T-helper 17 cell (primary cell): Measurements from ENCODE around the gene LSM14A. TPM values are rescaled to one million over a fixed set of nuclear protein-coding genes. Genes with fewer than 3 reads are reported as not detected.
A peak's percentile ranks its signal among the peaks of the same experiment; 100 is the strongest.
"Not testable (repeated sequence)": the region's sequence is repeated elsewhere in the genome, so short reads cannot be mapped to it uniquely, and the experiment has no call there.

Experiments used
- ATAC-seq: fragments of 150-1000 bp; cut with Tn5 transposase; 2 replicates; pipeline ENCODE4 v1.10.0; 2021; ENCODE audit warnings: mild to moderate bottlenecking, moderate library complexity
- DNase-seq, 3 donors: peaks; one replicate each; pipeline versions ENCODE4 v3.0.0 to v3.0.0-alpha.2; 2020 to 2021
- H3K9me3 ChIP-seq: one replicate; pipeline ENCODE4 v1.7.0; 2013; ENCODE audit warnings: low read length, mild to moderate bottlenecking; ENCODE audit not compliant: control insufficient read depth, poor library complexity, severe bottlenecking
- H3K27ac Mint-ChIP-seq: one replicate; pipeline ENCODE4 v1.8.0; 2022; ENCODE audit warnings: mild to moderate bottlenecking, moderate library complexity, mixed read lengths
- H3K27me3 Mint-ChIP-seq: one replicate; pipeline ENCODE4 v1.8.0; 2022; ENCODE audit warnings: mixed read lengths
- H3K36me3 Mint-ChIP-seq: one replicate; pipeline ENCODE4 v1.8.0; 2022; ENCODE audit warnings: low read depth, mixed read lengths
- H3K4me1 Mint-ChIP-seq: one replicate; pipeline ENCODE4 v1.8.0; 2022; ENCODE audit warnings: mild to moderate bottlenecking, mixed read lengths
- H3K4me3 Mint-ChIP-seq: one replicate; pipeline ENCODE4 v1.8.0; 2022; ENCODE audit warnings: mild to moderate bottlenecking, moderate library complexity, mixed read lengths
- total RNA-seq, 4 donors: library from RNA in 2 of 4; stranded (reverse) in 2 of 4; gene quantifications; one replicate each; pipeline ENCODE4 v1.2.3 and lab custom pipeline; 2022 to 2026

LSM14A gene
- total RNA-seq, 2 donors from 2014 or later: 150 to 177 TPM

DNA sequence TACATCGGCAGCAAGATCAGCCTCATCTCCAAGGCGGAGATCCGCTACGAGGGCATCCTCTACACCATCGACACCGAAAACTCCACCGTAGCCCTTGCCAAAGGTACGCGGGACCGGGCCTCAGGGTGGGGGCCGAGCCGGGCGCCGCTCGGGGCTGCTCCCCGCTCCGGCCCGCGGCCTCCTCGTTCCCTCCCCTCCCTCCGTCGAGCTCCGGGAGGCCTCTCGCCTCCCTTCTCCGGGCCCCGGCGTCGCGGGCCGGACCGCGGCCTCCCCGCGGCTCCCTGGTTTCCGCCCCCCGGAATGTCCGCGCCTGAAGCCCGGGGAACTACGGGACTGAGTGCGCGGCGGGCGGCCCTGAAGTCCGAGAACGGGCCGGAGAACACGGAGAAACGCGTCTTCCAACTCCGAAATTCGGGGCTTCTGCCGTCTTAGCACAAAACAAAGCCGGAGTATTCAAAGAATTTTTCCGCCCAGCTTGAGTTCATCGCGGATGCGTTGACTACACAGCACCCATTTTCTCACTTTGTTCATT lies 423 bp downstream of the LSM14A start:
- DNase-seq: no peak
- peak overlapping the region; percentile 90 for H3K4me3 Mint-ChIP-seq
- no peaks in the 10 kb centered on the region for H3K36me3 Mint-ChIP-seq
- peaks cover 40% of the 10 kb centered on the region for H3K4me1 Mint-ChIP-seq
- no peaks in the 10 kb centered on the region for H3K9me3 ChIP-seq
- peak; percentile 5 for ATAC-seq
- H3K27me3 Mint-ChIP-seq: no peaks in the 10 kb centered on the region
- peak overlapping the region; percentile 98 for H3K27ac Mint-ChIP-seq

DNA sequence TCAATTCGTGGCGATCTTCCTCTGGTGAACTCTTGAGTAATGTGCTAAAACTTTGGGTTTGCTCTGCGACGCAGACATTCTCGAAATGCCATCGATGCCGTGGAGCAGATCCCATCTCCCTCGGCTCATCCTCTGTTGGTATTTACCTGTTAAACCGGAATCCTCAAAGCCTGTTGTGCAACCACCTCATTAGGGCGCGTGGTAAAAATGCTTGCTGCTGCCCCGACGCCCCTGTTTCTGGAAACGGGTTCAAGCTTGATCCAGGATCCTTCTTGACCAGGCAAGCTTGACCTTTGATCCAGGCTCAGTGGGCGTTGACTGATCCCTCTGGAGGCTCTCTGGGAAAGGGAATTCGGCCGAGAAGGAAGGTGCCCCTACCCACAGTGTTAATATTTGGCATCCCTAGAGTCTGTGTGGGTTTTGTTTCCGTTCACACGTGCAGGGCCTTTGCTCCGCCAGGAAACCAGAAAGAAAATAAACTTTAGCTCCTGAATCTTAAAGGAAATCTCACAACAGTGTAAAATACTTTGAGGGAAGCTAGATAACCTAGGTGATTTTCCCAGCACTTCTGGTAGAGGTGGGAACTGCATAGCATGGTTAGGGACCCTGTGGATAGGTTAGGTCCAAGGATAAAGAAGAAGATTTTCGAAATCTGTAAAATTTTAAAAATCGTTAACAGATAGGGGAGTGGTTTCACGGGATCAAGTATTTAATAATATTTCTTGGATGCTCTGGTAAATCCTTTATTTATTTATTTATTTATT lies 1.1 kb downstream of the LSM14A start:
- no peak for DNase-seq
- Mint-ChIP-seq H3K27me3 (no peaks in the 10 kb centered on the region), H3K4me1 (peaks cover 42% of the 10 kb centered on the region), H3K27ac (peak overlapping the region; percentile 98), H3K36me3 (no peaks in the 10 kb centered on the region), H3K4me3 (peak overlapping the region; percentile 90)
- no peaks in the 10 kb centered on the region for H3K9me3 ChIP-seq
- no peak for ATAC-seq

DNA sequence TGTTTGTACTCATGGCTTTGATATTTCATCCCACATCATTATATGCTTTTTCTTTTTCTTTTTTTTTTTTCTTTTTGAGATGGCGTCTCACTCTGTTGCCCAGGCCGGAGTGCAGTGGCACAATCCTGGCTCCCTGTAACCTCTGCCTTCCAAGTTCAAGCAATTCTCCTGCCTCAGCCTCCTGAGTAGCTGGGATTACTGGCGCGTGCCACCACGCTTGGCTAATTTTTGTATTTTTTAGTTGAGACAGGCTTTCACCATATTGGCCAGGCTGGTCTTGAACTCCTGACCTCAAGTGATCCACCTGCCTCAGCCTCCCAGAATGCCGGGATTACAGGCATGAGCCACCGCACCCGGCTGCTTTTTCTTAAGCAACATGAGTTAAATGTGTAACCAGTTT lies 2.9 kb downstream of the LSM14A start:
- not testable (repeated sequence) for ATAC-seq, H3K27me3 Mint-ChIP-seq, DNase-seq, H3K9me3 ChIP-seq, H3K36me3 Mint-ChIP-seq
- peak overlapping the region; percentile 65 for H3K4me3 Mint-ChIP-seq
- peaks cover 54% of the 10 kb centered on the region for H3K4me1 Mint-ChIP-seq
- H3K27ac Mint-ChIP-seq: peak overlapping the region; percentile 98

DNA sequence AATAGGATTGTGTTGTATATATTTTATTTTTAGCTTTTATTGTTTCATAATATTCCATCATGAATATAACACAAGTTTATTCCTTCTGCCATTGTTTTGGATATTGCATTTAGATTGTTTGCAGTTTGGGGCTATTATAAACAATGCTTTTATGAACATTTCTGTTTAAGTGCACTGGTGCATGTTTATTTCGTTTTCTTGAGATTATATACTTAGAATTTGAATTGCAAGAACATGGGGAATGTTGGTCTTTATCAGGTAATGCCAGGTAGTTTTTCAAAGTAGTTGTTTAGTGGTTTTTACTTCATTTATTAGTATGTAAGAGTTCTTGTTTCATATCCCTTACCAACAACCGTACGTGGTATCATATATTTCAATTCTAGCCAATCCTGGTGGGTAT lies 4.3 kb downstream of the LSM14A start:
- Mint-ChIP-seq H3K27me3 (no peaks in the 10 kb centered on the region), H3K4me3 (peak overlapping the region; percentile 80), H3K27ac (peak overlapping the region; percentile 98), H3K36me3 (peaks cover 14% of the 10 kb centered on the region), H3K4me1 (peaks cover 61% of the 10 kb centered on the region)
- DNase-seq: no peak
- H3K9me3 ChIP-seq: no peaks in the 10 kb centered on the region
- ATAC-seq: no peak

DNA sequence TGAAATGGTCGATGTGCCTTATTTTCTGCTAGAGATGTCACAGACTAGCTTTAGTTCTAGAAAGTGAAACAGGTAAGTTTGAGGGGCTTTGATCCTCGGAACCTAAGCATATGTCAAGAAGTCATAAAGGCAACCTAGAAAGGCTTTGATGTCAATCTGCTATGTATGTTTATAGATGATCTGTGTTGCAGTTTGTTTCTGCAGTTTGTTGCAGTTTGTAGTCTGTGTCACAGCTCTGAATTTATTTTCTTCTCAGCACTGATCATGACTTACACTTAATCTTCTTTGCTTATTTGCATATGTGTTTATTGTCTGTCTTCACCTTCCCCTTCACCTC lies 5.9 kb downstream of the LSM14A start:
- Mint-ChIP-seq H3K27ac (peak overlapping the region; percentile 21), H3K4me3 (peak overlapping the region; percentile 70), H3K27me3 (no peaks in the 10 kb centered on the region), H3K4me1 (peaks cover 69% of the 10 kb centered on the region), H3K36me3 (peaks cover 18% of the 10 kb centered on the region)
- ATAC-seq: peak; percentile 67
- no peak for DNase-seq
- H3K9me3 ChIP-seq: no peaks in the 10 kb centered on the region

DNA sequence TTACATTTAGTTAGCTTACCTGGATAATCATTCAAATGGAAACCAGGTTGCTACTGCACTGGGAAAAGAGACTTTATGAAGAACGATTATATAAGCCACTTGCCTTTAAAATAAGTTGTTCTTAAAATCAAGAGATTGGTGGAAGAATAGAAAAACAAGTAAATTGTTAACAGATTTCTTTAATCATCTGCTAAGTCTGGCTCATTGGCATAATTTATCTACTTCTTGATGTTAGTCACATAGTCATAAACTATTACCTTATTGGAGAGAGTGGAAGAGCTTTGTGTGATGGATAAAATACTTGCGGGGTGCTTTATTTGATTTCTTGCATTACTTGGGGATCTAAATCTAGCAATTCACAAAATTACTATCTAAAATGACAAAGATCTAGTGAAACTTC lies 6.8 kb downstream of the LSM14A start:
- DNase-seq (no peak), ATAC-seq (no peak)
- peaks cover 18% of the 10 kb centered on the region for H3K36me3 Mint-ChIP-seq
- H3K27me3 Mint-ChIP-seq: no peaks in the 10 kb centered on the region
- H3K4me1 Mint-ChIP-seq: peaks cover 64% of the 10 kb centered on the region
- H3K4me3 Mint-ChIP-seq: peak overlapping the region; percentile 36
- H3K27ac Mint-ChIP-seq: peak overlapping the region; percentile 94
- no peaks in the 10 kb centered on the region for H3K9me3 ChIP-seq

DNA sequence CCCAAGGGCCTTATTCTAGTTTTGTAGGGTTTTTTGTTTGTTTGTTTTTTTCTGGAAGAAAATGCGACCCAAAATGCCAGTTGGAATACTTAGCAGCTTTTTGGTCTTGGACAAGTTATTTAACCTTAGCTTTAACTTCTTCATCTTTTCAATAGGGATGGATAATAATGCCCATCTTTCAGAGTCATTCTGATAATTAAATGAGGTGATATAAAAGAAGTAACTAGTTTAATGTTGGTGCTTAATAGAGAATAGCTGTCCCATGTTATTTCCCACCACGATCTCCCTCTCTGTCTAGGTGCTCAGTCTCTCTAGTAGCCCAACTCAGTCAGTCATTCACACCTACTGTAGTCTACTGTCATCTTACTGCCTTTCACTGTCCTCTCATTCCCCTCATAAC lies 8.0 kb downstream of the LSM14A start:
- no peaks in the 10 kb centered on the region for H3K9me3 ChIP-seq
- H3K36me3 Mint-ChIP-seq: peaks cover 18% of the 10 kb centered on the region
- ATAC-seq (no peak), DNase-seq (no peak)
- H3K27ac Mint-ChIP-seq: peak overlapping the region; percentile 94
- peaks cover 66% of the 10 kb centered on the region for H3K4me1 Mint-ChIP-seq
- H3K27me3 Mint-ChIP-seq: no peaks in the 10 kb centered on the region
- peak overlapping the region; percentile 66 for H3K4me3 Mint-ChIP-seq

DNA sequence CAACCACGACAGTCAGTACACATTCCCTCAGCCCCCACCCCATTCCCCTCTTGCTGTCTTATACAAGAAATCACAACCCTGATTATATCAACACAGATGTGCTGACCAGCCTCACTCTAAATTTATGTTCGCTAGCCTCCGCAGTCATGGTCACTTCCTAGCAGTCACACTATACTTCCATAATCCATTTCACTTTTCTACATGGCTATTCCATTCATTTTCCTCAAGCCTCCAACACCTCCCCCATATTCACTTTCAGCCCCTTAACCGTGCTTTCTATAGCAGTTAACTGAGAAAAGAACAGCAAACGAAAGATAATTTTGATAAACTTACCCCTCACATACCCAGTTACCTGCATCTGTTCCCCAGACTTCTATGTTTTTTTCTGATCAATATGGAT lies 8.4 kb downstream of the LSM14A start:
- Mint-ChIP-seq H3K27ac (peak overlapping the region; percentile 94), H3K27me3 (no peaks in the 10 kb centered on the region), H3K4me1 (peaks cover 66% of the 10 kb centered on the region), H3K4me3 (peak overlapping the region; percentile 66), H3K36me3 (peaks cover 18% of the 10 kb centered on the region)
- no peaks in the 10 kb centered on the region for H3K9me3 ChIP-seq
- DNase-seq: no peak
- no peak for ATAC-seq

DNA sequence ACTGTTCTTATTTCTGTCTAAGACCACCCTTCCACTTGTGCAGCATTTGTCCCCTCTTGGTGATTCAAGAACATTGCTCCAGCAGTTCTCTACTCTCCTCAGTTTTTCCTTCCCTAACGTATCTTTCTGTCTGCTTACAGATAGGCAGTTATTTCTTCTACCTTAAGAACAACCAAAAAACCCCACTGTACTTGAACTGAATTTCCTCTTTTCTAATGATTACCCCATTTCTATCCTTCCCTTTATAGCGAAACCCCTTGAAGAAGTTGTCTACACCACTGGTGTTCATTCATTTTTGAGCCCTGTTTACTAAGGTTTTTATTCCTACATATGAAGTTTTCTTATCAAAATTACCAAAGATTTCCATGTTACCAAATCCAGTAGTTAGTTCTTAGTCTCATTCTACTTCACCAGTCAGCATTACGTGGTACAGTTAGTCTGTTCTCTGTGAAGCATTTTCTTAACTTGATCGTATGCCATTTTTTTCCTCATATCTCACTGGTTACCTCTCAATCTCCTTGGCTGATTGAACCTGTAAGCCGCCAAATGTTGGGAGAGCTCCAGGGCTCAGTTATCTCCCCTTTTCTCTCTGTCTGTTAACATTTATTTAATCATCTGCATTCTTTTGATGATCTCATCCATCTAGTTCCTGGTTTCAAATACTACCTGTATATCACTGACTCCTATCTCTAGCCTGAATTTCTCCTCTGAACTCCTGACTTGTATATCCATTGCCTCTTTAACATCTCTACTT lies 9.0 kb downstream of the LSM14A start:
- H3K9me3 ChIP-seq: no peaks in the 10 kb centered on the region
- Mint-ChIP-seq H3K4me1 (peaks cover 66% of the 10 kb centered on the region), H3K27me3 (no peaks in the 10 kb centered on the region), H3K27ac (peak overlapping the region; percentile 94), H3K4me3 (peak overlapping the region; percentile 66), H3K36me3 (peaks cover 18% of the 10 kb centered on the region)
- no peak for DNase-seq
- ATAC-seq: no peak

DNA sequence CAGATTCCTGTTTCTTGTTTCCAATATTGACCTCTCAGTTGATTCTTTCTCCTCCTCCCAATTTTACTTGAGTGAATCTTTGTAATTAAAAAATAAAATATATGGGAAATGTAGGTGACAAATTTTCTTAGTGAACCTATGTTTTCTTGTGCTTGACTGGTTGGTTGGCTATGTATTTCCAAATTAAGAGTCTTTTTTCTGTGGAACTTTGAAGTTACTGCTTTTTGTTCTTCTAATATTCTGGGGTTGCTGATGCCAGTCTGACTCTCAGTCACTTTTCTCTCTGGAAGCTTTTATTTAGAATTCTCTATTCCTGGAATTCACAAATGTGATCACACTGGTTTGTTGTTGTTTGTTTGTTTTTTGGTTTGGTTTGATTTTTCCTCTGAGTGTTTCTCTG lies 9.8 kb downstream of the LSM14A start:
- ATAC-seq (no peak), DNase-seq (no peak)
- H3K27me3 Mint-ChIP-seq: no peaks in the 10 kb centered on the region
- peaks cover 18% of the 10 kb centered on the region for H3K36me3 Mint-ChIP-seq
- peaks cover 65% of the 10 kb centered on the region for H3K4me1 Mint-ChIP-seq
- H3K9me3 ChIP-seq: no peaks in the 10 kb centered on the region
- H3K27ac Mint-ChIP-seq: peak overlapping the region; percentile 94
- peak overlapping the region; percentile 62 for H3K4me3 Mint-ChIP-seq

DNA sequence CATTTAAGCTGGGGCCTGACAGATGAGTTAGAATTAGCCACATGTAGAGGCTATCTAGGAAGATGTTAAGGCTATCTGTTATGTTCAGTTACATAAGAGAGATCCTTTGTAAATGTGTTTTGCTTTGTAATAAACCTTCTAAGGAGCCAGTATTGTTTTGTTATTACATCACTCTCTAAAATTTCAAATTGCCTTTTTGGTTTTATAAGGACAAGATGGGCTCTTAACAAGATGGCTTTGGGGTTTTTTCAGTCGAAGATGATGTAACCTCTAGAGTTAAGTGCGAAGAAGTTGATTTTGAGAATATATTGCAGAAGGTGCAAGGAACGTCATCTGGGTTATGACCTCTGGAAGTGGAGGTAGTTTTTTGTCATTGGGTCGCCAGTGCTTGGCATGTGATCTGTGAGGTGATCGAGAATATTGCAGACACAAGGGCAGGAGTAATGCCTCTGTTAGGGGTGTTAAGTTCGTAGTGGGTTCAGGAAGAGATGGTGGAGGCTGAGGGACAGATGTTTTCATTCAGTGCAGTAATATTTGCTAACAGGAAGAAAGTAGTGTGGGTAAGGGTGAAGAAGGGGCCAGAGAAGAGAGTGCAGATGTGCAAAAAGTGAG lies 12.7 kb downstream of the LSM14A start:
- peaks cover 16% of the 10 kb centered on the region for H3K36me3 Mint-ChIP-seq
- peaks cover 64% of the 10 kb centered on the region for H3K4me1 Mint-ChIP-seq
- H3K27me3 Mint-ChIP-seq: no peaks in the 10 kb centered on the region
- peak overlapping the region; percentile 86 for H3K27ac Mint-ChIP-seq
- ATAC-seq (peak; percentile 40), DNase-seq (no peak)
- peak overlapping the region; percentile 84 for H3K4me3 Mint-ChIP-seq
- H3K9me3 ChIP-seq: no peaks in the 10 kb centered on the region

DNA sequence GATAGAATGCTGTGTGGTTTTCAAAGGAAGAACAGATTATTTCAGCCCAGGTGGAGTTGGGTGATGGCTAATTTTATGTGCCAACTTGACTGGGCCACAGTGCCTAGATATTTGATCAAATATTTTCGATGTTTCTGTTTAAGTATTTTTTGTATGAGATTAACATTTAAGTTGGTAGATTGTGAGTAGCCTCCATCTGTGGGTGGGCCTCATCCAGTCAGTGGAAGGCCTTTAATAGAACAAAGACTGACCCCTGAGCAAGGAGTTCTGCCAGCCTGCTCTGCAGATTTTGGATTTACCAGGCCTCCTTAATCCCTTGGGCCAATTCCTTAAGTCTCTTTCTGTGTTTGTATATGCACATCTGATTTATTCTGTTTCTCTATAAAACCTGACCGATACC lies 13.9 kb downstream of the LSM14A start:
- ATAC-seq: no peak
- no peak for DNase-seq
- Mint-ChIP-seq H3K4me3 (no peak overlapping the region), H3K4me1 (peaks cover 63% of the 10 kb centered on the region), H3K36me3 (peaks cover 6% of the 10 kb centered on the region), H3K27me3 (no peaks in the 10 kb centered on the region), H3K27ac (peak overlapping the region; percentile 86)
- no peaks in the 10 kb centered on the region for H3K9me3 ChIP-seq

DNA sequence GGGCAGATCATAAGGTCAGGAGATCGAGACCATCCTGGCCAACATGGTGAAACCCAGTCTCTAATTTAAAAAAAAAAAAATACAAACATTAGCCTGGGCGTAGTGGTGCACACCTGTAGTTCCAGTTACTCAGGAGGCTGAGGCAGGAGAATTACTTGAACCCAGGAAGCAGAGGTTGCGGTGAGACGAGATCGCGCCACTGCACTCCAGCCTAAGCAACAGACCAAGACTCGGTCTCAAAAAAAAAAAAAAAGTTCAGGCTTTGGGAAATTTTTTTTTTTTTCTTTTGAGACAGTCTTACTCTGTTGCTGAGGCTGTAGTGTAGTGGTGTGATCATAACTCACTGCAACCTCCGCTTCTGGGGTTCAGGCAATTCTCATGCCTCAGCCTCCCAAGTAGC lies 14.7 kb downstream of the LSM14A start:
- peak overlapping the region; percentile 86 for H3K27ac Mint-ChIP-seq

More for the DNA sequence above, 14.7 kb downstream of the LSM14A start:
- H3K27me3 Mint-ChIP-seq: no peaks in the 10 kb centered on the region
- H3K9me3 ChIP-seq: no peaks in the 10 kb centered on the region
- DNase-seq (no peak), ATAC-seq (no peak)
- H3K4me1 Mint-ChIP-seq: peaks cover 62% of the 10 kb centered on the region
- no peak overlapping the region for H3K4me3 Mint-ChIP-seq
- H3K36me3 Mint-ChIP-seq: no peaks in the 10 kb centered on the region
